ENCODE measurements around the gene HOXA5.

Gene HOXA5

GRCh38 chr7:27138472-27138871, 5.0 kb downstream of the HOXA5 start:
- no peak overlapping the region for H3K9ac ChIP-seq (ENCODE audit: low read depth, low read length)
- no peaks in the 10 kb centered on the region for H3K4me1 ChIP-seq (ENCODE audit: control insufficient read depth, insufficient read depth, low read length)
- peaks cover 100% of the 10 kb centered on the region for H3K27me3 ChIP-seq (ENCODE audit: control insufficient read depth, insufficient read depth, low read length)
- H3K36me3 ChIP-seq (ENCODE audit: control insufficient read depth, insufficient read depth, low read length): no peaks in the 10 kb centered on the region
- H3K4me3 ChIP-seq (ENCODE audit: low read depth, low read length): no peak overlapping the region
- no peaks in the 10 kb centered on the region for H3K9me3 ChIP-seq (ENCODE audit: control insufficient read depth, insufficient read depth, low read length)

GRCh38 chr7:27137640-27138315, 5.7 kb downstream of the HOXA5 start:
- H3K9ac ChIP-seq (ENCODE audit: low read depth, low read length): no peak overlapping the region
- H3K4me3 ChIP-seq (ENCODE audit: low read depth, low read length): no peak overlapping the region
- no peaks in the 10 kb centered on the region for H3K9me3 ChIP-seq (ENCODE audit: control insufficient read depth, insufficient read depth, low read length)
- no peaks in the 10 kb centered on the region for H3K4me1 ChIP-seq (ENCODE audit: control insufficient read depth, insufficient read depth, low read length)
- peaks cover 100% of the 10 kb centered on the region for H3K27me3 ChIP-seq (ENCODE audit: control insufficient read depth, insufficient read depth, low read length)
- no peaks in the 10 kb centered on the region for H3K36me3 ChIP-seq (ENCODE audit: control insufficient read depth, insufficient read depth, low read length)

GRCh38 chr7:27134392-27134791, 9.1 kb downstream of the HOXA5 start:
- H3K27me3 ChIP-seq (ENCODE audit: control insufficient read depth, insufficient read depth, low read length): peaks cover 92% of the 10 kb centered on the region
- no peaks in the 10 kb centered on the region for H3K36me3 ChIP-seq (ENCODE audit: control insufficient read depth, insufficient read depth, low read length)
- H3K4me3 ChIP-seq (ENCODE audit: low read depth, low read length): no peak overlapping the region
- H3K9ac ChIP-seq (ENCODE audit: low read depth, low read length): no peak overlapping the region
- no peaks in the 10 kb centered on the region for H3K4me1 ChIP-seq (ENCODE audit: control insufficient read depth, insufficient read depth, low read length)
- no peaks in the 10 kb centered on the region for H3K9me3 ChIP-seq (ENCODE audit: control insufficient read depth, insufficient read depth, low read length)

GRCh38 chr7:27133409-27134231, 9.9 kb downstream of the HOXA5 start:
- Histone ChIP-seq H3K4me3 (ENCODE audit: low read depth, low read length) (peak overlapping the region; percentile 10), H3K27me3 (ENCODE audit: control insufficient read depth, insufficient read depth, low read length) (peaks cover 92% of the 10 kb centered on the region), H3K4me1 (ENCODE audit: control insufficient read depth, insufficient read depth, low read length) (no peaks in the 10 kb centered on the region), H3K9ac (ENCODE audit: low read depth, low read length) (no peak overlapping the region), H3K9me3 (ENCODE audit: control insufficient read depth, insufficient read depth, low read length) (no peaks in the 10 kb centered on the region), H3K36me3 (ENCODE audit: control insufficient read depth, insufficient read depth, low read length) (no peaks in the 10 kb centered on the region)

GRCh38 chr7:27132978-27133377, 10.5 kb downstream of the HOXA5 start:
- peaks cover 92% of the 10 kb centered on the region for H3K27me3 ChIP-seq (ENCODE audit: control insufficient read depth, insufficient read depth, low read length)
- no peak overlapping the region for H3K9ac ChIP-seq (ENCODE audit: low read depth, low read length)
- no peaks in the 10 kb centered on the region for H3K4me1 ChIP-seq (ENCODE audit: control insufficient read depth, insufficient read depth, low read length)
- H3K9me3 ChIP-seq (ENCODE audit: control insufficient read depth, insufficient read depth, low read length): no peaks in the 10 kb centered on the region
- H3K36me3 ChIP-seq (ENCODE audit: control insufficient read depth, insufficient read depth, low read length): no peaks in the 10 kb centered on the region
- H3K4me3 ChIP-seq (ENCODE audit: low read depth, low read length): no peak overlapping the region

- Histone ChIP-seq H3K9me3 (ENCODE audit: control insufficient read depth, insufficient read depth, low read length) (no peaks in the 10 kb centered on the region), H3K27me3 (ENCODE audit: control insufficient read depth, insufficient read depth, low read length) (peaks cover 92% of the 10 kb centered on the region), H3K4me3 (ENCODE audit: low read depth, low read length) (peak overlapping the region; percentile 3), H3K9ac (ENCODE audit: low read depth, low read length) (no peak overlapping the region), H3K4me1 (ENCODE audit: control insufficient read depth, insufficient read depth, low read length) (no peaks in the 10 kb centered on the region), H3K36me3 (ENCODE audit: control insufficient read depth, insufficient read depth, low read length) (no peaks in the 10 kb centered on the region)
These were observed 11.3 kb downstream of the HOXA5 start for GRCh38 chr7:27132214-27132613.

- Histone ChIP-seq H3K36me3 (ENCODE audit: control insufficient read depth, insufficient read depth, low read length) (no peaks in the 10 kb centered on the region), H3K27me3 (ENCODE audit: control insufficient read depth, insufficient read depth, low read length) (peaks cover 92% of the 10 kb centered on the region), H3K9ac (ENCODE audit: low read depth, low read length) (no peak overlapping the region), H3K9me3 (ENCODE audit: control insufficient read depth, insufficient read depth, low read length) (no peaks in the 10 kb centered on the region), H3K4me3 (ENCODE audit: low read depth, low read length) (peak overlapping the region; percentile 40), H3K4me1 (ENCODE audit: control insufficient read depth, insufficient read depth, low read length) (no peaks in the 10 kb centered on the region)
These were observed 12.1 kb downstream of the HOXA5 start for GRCh38 chr7:27131390-27131819.

- H3K9me3 ChIP-seq (ENCODE audit: control insufficient read depth, insufficient read depth, low read length): no peaks in the 10 kb centered on the region
- peak within 1 kb of the TSS; percentile 40 for H3K4me3 ChIP-seq (ENCODE audit: low read depth, low read length)
- H3K36me3 ChIP-seq (ENCODE audit: control insufficient read depth, insufficient read depth, low read length): no peaks in the 10 kb centered on the region
- peaks cover 92% of the 10 kb centered on the region for H3K27me3 ChIP-seq (ENCODE audit: control insufficient read depth, insufficient read depth, low read length)
- H3K9ac ChIP-seq (ENCODE audit: low read depth, low read length): no peak within 1 kb of the TSS
- H3K4me1 ChIP-seq (ENCODE audit: control insufficient read depth, insufficient read depth, low read length): no peaks in the 10 kb centered on the region
These were observed 12.7 kb downstream of the HOXA5 start, which contains the start of gene HOXA4 for GRCh38 chr7:27130540-27131389. HOXA4 (minus strand) TSS chr7:27130757; CDS start chr7:27130733, 24 bp downstream.

- no peaks in the 10 kb centered on the region for H3K9me3 ChIP-seq (ENCODE audit: control insufficient read depth, insufficient read depth, low read length)
- no peaks in the 10 kb centered on the region for H3K36me3 ChIP-seq (ENCODE audit: control insufficient read depth, insufficient read depth, low read length)
- H3K4me1 ChIP-seq (ENCODE audit: control insufficient read depth, insufficient read depth, low read length): no peaks in the 10 kb centered on the region
- H3K27me3 ChIP-seq (ENCODE audit: control insufficient read depth, insufficient read depth, low read length): peaks cover 92% of the 10 kb centered on the region
- no peak overlapping the region for H3K9ac ChIP-seq (ENCODE audit: low read depth, low read length)
- H3K4me3 ChIP-seq (ENCODE audit: low read depth, low read length): peak overlapping the region; percentile 3
These were observed 13.5 kb downstream of the HOXA5 start for GRCh38 chr7:27129729-27130539.

- Histone ChIP-seq H3K36me3 (ENCODE audit: control insufficient read depth, insufficient read depth, low read length) (no peaks in the 10 kb centered on the region), H3K27me3 (ENCODE audit: control insufficient read depth, insufficient read depth, low read length) (peaks cover 92% of the 10 kb centered on the region), H3K9me3 (ENCODE audit: control insufficient read depth, insufficient read depth, low read length) (no peaks in the 10 kb centered on the region), H3K9ac (ENCODE audit: low read depth, low read length) (no peak overlapping the region), H3K4me3 (ENCODE audit: low read depth, low read length) (peak overlapping the region; percentile 3), H3K4me1 (ENCODE audit: control insufficient read depth, insufficient read depth, low read length) (no peaks in the 10 kb centered on the region)
These were observed 14.4 kb downstream of the HOXA5 start for GRCh38 chr7:27128776-27129728.

Data from iPS-15b (cell line).